Activated CD4-positive, alpha-beta T cell treated with anti-CD3 and anti-CD28 coated beads, Interleukin-2, Interleukin-4, amounts not matched to agents 100 ng/mL and 50 ng/mL, durations not matched to agents 16 hours and 8 hours (primary cell): ENCODE data around the gene DCTN2.
"Not testable (repeated sequence)": the region's sequence is repeated elsewhere in the genome, so short reads cannot be mapped to it uniquely, and the experiment has no call there.

Source experiments
- DNase-seq: peaks from one replicate; pipeline ENCODE4 v3.0.0-alpha.2; 2020; ENCODE audit warnings: low spot score

DCTN2 gene

DNA sequence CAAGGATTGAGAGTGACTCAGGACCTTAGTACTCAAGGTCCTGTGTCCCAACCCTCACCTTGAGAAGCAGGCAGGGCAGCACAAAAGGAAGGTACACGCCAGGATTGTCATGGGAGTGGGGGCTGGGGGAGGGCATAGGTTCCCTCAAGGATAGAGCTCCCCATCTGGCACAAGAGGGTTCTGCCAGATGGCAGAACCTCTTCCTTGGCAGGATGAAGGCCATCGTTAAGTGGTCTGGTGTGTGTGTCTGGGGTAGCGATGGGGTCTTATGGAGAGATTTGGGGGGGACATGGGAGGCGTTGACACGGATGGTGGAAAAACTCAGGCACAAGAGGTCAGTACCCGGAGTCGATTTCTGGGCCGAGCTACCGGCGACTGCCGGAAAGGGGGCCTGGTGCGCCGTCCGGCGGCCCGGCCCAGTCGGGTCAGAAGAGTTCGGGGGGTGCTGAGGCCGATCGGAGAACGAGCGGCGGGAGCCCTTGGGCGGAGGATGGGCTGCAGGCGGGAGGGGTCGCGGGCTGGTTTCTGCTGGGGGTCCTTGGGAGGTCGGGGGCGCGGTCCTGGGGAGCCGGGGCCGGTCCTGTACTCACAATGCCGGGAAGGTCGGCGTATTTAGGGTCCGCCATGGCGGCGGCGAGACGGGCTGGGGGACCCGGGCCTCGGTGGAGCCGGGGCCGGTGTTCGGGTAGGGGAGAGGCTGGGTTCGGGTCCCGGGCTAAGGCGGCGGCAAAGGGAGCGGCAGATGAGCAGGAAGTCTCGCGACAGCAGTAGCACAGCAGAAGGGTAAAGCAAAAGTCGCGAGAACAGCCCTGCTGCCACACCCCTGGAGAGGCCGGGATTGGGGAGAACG, at the start of gene DCTN2:
Gene DCTN2, minus strand, starts transcription at position 755 of the 850 bp plus-strand sequence. Its CDS starts 129 bp downstream, at position 626.
- peak; percentile 98 for DNase-seq

DNA sequence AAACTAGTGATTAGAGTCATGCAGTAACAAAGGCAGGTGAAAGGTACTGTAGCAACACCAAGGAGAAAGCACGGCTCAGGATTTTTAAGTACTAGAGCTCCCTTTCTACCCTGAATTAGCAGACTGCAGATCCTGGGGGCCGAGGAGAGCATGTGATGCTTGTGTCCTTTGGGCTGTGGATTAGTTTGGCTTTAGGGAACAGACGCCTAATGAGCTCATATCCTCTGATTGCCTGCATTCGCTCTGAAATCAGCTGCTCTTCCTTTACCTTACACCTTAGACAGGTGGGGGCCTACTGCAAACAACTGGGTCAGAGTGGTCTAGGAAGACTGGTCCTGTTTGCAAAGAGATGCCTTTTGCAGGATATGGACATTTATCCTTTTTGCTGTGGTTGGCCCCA, 46.2 kb upstream of the DCTN2 start:
- DNase-seq, result no peak

DNA sequence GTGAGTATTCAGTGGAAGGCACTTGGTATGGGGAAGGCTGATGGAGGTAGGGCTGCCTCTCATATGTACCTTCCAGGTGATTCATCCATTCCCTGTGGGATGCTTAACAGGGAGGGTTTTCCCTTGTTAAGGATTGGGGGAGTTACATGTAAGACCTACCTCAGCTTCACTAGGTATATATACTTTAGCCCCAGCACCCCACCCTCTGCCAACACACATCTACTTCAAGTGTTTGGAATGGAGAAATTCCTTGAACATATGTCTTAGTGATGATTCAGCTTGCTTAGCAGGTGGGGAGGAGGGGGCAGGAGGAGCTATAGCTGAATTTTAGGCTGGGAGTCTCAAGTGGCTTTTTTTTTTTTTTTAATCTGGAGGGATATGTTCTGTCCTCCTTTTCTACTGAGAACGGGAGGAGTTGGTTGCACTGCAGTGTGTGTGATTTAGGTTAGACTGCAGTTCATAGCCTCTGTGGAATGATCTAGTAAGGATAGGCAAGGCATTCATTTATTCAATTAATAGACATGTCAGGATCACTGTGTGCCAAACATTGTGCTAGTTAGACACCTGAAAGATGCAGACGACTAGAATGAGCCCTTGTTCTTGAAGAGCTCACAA, 45.7 kb upstream of the DCTN2 start:
- DNase-seq, result no peak

DNA sequence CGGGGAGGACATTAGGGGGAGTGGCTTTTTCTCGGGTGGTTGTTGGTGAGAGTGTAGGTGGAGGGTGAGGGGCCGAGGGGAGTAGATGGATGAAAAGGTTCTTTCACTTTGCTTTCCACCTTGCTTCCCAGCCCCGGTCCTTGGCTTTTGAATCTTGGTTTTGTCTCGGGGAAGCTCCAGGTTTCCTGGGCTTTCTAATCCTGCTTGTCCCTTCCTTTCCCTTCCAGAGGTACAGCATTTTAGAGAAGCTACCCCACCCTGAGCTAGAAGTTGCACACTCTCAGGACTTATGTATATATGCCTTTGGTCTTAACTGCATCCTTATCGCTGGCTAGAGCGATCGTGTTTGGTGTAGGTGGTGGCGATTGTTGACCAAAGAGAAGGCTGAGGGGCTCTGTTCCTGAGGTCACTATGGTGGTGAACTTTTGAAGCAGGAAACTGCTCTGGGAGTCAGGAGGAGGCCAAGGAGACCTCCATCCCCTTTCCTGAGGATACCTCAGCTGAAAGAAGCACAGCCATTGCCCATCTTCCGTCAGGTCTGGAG, 44.9 kb upstream of the DCTN2 start:
- no peak for DNase-seq

DNA sequence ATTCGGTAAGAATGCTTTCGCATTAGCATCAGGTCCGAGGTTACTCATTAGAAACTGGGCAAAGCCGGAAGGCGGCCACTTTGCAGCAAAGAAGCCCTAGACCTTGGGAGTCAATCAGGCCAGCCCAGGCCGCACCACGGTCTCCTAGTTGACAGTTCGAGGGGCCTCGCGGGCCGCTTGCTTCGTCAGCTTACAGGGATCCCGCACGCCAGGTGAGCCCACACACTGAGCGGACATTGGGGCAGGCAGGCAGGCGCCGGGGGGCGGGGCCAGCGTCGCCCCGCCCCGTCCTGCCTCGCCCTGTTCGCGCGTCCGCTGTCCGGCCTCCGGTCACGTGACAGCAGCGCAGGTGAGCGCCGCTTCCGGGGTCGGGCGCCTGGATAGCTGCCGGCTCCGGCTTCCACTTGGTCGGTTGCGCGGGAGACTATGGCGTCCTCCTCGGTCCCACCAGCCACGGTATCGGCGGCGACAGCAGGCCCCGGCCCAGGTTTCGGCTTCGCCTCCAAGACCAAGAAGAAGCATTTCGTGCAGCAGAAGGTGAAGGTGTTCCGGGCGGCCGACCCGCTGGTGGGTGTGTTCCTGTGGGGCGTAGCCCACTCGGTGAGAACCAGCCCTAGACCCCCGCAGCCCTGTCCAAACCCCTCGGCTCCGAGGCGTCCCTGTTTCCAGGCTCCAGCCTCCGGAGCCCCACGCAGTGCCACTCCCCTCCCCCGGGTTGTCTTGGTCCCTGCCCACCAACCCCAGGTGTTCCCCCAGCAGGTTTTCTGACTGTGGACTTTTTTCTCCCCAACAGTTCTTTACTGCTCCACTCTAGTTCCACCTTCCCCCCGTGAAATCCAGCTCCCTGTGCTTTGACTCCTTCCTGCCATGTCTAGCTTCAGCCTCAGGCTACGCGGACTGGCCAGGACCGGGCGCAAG, 44.1 kb upstream of the DCTN2 start, which contains the start of gene PIP4K2C:
Gene PIP4K2C, plus strand, starts transcription at position 329 of the 918 bp plus-strand sequence. Its CDS starts 98 bp downstream, at position 427.
- DNase-seq, result peak; percentile 85

DNA sequence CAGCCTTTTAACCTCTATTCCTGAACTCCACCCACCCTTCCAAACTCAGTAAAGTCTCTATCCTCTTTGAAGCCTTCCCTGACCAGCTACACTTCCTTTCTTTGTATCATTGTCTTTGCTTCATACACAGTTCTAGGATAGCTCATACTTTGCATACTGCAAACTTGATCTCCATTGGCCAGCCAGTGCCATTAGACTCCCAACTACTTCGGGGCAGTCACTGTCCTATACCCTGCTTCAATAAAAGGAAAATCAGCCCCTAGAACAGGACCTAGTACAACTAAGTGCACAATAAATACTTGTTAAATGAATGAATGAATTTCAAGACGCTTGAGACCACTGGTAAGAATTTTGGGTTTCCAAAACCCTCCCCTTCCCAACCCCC, 43.5 kb upstream of the DCTN2 start:
- DNase-seq, result no peak

DNA sequence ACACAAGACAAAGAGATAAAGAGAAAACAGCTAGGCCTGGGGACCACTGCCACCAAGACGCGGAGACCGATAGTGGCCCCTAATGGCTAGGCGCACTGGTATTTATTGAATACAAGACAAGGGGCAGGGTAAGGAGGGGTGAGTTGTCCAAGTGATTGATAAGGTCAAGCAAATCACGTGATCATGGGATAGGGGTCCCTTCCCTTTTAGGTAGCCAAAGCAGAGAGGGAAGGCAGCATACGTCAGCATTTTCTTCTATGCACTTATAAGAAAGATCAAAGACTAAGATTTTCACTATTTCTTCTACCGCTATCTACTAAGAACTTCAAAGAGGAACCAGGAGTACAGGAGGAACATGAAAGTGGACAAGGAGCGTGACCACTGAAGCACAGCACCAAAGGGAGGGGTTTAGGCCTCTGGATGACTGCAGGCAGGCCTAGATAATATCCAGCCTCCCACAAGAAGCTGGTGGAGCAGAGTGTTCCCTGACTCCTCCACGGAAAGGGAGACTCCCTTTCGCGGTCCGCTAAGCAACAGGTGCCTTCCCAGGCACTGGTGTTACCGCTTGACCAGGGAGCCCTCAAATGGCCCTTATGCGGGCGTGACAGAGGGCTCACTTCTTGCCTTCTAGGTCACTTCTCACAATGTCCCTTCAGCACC, 42.1 kb upstream of the DCTN2 start:
- not testable (repeated sequence) for DNase-seq

DNA sequence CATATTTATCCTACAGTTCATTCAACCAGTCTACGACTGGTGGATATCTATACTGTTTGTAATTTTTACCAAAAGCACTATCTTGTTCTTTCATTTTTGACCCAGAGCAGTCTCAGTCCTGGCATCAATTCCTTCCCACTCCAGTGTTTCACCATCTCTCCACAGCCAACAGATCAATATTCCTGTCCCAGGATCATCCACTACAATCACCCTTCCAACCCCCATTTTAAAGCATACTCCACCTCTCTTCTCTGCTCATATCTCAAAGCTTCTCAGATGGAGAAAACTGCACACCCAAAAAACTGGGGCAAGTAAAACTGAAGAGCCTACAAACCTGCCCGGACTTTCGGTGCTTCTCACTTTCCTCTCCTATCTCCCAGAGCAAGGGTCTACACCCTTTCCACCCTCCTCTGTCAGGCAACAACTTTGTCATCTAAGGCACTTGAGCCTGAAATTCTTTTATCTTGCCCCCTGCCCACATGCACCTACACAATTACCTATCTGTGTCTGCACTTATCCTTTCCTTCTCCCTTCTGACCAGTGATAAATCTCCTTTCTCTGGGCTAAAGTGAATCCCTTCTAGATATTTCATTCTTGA, 39.9 kb upstream of the DCTN2 start:
- no peak for DNase-seq

DNA sequence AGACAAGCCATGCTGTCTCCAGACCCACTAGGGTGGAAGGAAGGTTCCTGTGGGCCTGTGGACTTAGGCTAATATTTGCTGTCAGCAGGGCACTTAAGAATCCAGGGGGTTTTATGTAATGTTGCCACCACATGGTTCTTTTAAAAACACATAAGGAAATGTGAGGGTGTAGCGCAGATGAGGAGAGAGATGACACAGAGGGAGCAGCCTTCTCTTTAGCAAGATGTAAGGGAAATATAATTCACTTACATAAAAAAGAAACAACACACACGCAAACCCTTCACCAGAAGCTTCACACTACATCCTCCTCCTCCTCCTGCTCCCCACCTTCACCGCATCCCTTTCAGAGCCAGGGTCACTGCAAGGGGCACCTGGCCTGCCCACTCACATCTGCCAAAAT, 39.1 kb upstream of the DCTN2 start:
- DNase-seq, result no peak

DNA sequence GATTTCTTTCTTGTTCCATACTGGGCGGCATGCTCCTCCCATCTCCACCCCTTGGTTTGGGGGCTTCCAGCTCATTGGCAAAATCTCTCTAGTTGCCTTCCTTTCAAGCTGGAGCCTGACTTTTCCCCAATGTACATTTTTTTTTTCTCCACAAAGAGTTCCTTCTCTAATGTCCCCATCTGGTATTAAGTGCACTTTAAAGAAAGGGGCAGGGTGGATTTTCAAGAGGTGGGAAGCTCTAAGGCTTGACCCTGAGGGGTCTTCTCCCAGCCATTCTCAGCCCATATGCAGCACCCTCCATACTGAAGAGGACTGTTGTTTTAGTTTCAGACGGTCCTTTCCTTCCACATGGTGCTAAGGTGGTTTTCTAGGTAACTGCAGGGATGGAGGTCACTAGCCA, 38.2 kb upstream of the DCTN2 start:
- no peak for DNase-seq

DNA sequence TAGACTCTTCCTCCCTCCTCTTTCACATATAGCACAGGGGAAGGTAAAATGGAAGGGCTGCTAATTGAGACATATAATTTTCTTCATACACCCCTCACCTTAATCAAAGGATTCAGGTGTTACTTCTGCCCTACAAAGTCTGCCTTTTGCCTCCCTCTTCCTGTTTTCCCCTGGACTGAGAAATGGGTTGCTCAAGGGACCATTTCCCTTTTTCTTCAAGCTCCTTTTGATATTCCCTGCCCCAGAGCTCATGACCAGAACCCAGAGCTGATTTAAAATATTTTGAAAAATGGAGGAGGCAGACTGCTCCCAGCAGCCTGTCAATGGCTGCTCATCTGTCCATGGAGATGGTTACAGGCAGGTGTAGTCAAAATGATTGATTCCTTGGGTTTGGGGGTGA, 37.7 kb upstream of the DCTN2 start:
- DNase-seq, result no peak

DNA sequence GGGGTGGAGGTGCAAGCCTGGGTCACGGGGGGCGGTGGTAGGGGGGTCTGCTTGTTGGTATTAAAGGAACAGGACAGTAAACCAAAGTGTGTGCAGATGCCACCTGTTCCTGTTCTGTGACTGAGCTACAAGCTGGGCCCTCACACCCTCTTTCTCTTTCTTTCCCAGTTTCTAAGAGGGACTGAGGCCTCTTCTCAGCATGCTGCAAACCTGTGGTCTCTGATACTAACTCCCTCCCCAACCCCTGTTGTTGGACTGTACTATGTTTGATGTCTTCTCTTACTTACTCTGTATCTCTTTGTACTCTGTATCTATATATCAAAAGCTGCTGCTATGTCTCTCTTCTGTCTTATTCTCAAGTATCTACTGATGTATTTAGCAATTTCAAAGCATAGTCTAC, 37.1 kb upstream of the DCTN2 start:
- DNase-seq, result no peak

DNA sequence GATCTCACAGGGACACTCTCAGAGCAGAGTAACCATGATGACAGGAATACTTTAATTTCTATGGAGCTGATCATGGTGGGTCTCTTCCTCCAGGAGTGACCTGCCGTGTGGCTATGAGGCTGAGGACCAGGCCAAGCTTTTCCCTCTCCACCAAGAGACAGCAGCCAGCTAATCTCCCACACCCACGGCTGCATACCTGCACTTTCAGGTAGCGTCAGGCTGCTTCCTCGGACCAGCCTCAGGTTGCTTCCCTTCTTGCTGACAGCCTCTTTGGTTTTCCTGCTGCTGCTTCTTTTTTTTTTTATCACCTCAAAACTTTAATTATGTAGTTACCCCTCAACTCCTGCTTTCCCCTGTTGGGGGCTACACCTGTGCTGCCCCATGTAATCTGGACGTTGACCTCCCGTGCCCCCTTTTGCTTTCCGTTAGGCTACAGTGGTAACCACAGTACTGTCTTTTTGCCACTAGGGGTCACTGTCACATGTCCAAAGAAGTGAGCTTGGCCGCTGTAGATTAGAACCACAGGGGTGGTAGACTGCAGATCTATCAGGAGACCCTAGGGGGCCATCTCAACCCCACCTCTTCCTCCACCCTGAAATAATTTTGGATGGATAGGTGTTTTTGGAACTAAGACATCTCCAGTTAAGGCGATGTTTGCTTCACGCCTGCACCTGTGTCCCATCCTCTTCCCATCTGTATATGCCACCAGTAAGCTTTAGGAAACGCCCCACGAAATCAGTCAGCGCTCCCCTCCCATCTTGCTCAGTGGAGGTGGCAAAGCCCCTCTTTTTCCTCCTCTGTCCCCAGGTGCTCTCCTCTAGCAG, 36.2 kb upstream of the DCTN2 start:
- DNase-seq, result peak; percentile 85

DNA sequence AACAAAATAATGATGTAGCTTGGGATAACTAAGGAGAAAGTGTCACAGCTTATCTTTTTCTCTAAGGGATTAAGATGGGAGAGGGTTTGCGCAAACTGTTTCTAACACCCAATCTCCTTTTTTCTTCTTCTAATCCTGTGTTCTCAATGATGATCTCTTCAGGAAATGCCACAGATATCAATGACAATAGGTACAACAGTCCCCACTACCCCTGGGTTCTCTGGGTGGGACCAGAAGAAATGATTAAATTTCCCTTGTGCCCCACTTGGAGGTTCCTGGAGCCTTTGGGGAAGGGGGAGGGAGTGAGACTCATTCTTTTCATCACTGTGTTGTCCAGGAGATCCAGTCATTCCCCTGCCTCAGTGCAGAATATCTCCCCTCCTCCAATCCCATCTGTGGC, 35.4 kb upstream of the DCTN2 start:
- DNase-seq, result no peak

DNA sequence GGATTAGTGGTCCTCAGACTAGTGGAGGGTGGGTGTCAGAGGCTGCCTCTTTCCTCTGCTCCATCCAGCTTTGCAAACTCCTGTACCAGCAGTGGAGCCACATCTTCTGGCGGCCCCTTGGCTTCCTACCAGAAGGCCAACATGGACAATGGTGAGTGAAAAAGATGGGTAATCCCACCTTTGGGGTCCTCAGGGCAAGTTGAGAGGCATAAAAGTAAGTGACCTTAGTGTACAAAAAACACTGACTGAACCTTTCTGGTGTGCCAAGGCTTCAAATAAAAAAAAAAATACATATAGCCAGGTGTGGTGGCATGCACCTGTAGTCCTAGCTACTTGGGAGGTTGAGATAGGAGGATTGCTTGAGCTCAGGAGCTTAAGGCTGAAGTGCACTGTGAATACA, 34.8 kb upstream of the DCTN2 start:
- no peak for DNase-seq

DNA sequence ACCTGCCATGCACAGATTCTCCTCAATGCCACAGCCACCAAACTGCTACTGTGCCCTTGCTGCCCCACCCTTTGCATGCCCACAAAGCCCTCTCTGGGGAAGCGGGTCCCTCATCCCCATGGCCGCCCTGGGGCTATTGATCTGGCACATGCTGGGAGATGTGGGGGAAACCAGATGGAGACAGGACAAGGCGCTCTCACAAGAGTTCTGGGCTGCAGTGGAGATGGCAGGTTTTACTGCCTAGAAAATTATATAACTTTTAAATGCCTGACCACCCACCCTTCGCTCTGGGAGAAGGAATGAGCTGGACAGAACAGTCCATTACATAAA, 33.4 kb upstream of the DCTN2 start:
- no peak for DNase-seq

DNA sequence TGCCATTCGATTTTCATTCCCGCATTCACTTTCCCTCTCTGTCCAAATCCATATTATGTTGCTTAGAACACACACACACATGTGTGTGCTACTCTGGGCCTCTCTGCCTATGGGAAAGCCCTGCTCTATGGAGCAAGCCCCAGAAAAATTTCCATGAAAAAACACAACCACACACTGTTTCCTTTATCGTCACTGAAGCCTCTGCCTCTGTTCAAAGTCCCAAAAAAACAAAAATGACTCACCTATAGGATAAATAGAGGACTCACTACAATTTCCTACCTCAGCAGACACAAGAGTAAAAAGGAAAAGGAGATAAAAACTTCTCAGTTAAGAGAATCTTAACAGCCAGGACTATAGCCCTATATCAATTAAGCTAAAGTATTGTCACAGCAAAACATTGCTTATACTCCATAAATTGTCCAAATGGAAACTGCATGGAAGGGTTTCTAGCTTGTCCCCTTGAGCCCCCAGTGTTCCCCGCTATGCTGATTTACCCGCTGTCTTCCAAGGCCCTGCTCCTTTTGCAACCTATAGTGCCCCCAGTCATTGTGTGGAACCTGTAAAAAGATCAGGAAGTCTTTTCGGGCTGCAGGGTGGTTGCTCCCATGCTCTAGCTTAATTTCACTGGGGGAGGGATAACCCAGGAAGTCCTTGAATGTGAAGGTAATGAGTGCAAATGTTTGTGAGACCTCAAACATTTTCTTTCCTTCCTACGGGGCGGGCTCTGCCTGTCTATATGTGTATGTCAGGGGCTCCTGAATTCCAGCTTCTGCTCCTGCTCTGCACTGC, 32.9 kb upstream of the DCTN2 start:
- DNase-seq, result no peak

DNA sequence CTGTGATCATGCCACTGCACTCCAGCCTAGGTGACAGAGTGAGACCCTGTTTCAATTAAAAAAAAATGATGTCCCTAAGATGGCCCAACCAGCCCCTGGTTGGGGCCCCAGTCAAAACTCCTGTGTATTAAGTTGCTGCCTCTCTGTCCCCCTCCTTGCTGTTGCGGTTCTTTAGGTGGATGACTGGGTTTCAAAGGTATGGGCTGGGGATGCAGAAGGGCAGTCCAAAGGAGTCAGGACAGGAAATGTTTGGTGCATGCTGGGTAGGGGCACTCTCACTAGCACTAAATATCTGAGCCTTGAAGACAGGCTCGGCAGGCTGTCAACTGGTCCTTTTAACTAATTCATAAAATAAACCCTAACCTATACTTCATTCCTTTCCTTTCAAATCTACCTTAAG, 32.0 kb upstream of the DCTN2 start:
- DNase-seq, result no peak

DNA sequence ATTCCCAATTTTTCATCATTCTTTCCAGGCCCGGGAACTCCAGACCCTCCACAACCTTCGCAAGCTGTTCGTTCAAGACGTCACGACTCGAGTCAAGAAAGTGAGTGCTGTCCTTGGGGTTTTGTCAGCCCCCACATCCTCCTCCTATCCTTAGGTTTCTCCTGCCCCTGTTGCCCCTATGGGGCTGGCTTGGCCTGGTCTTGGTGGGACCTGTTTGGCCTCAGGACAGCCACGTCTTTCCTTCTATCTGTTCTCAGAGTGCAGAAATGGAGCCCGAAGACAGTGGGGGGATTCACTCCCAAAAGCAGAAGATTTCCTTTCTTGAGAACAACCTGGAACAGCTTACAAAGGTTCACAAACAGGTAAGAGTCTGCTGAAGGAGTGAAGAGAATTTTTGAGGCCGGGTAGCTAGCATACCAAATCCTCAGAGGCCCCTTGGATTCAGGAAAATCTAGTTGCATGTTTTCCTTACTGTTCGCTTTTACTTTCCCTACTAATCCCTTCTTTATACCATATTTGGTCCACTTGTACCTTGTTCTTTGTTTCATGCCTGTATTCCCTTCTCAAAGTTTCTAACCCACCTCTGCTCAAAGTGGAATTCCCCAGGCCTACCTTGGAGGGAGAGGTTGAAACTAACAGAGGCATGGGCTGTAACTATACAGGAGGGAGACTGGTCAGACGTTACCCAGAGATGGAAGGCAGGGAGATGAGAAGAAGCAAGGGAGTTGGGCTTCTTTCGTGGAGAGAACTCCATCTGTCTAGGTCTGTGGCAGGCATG, 31.2 kb upstream of the DCTN2 start:
- no peak for DNase-seq
